Hypothalamus (tissue), 51 donors: Measurements from ENCODE around the gene PACSIN1.

Experiments used
- DNase-seq, 51 donors: peaks; one replicate each; lab custom pipeline; 2025; lab: John Stamatoyannopoulos, UW

The PACSIN1 gene

GRCh38 chr6:34575326-34575725, 109.5 kb downstream of the PACSIN1 start:
- DNase-seq: no peak

- no peak for DNase-seq
Measured at GRCh38 chr6:34576286-34576955, 110.5 kb downstream of the PACSIN1 start.

GRCh38 chr6:34578445-34579262, 112.8 kb downstream of the PACSIN1 start:
- no peak for DNase-seq

- DNase-seq: peak in 19 of 51 donors; percentile 3 to 60 (median 18)
Measured at GRCh38 chr6:34580707-34581560, 115.1 kb downstream of the PACSIN1 start.

GRCh38 chr6:34581561-34581920, 115.7 kb downstream of the PACSIN1 start:
- DNase-seq: no peak

- no peak for DNase-seq
Measured at GRCh38 chr6:34583461-34583860, 117.6 kb downstream of the PACSIN1 start.

- DNase-seq: no peak
Measured at GRCh38 chr6:34583861-34584604, 118.2 kb downstream of the PACSIN1 start.

- no peak for DNase-seq
Measured at GRCh38 chr6:34584694-34585093, 118.8 kb downstream of the PACSIN1 start.
